Measurements from ENCODE around the gene BAG5. TPM values are rescaled to one million over a fixed set of nuclear protein-coding genes. Genes with fewer than 3 reads are reported as not detected.

The BAG5 gene
- polyA plus RNA-seq, 3 donors, result 30.7 to 35.8 (median 33.5) TPM

DNA sequence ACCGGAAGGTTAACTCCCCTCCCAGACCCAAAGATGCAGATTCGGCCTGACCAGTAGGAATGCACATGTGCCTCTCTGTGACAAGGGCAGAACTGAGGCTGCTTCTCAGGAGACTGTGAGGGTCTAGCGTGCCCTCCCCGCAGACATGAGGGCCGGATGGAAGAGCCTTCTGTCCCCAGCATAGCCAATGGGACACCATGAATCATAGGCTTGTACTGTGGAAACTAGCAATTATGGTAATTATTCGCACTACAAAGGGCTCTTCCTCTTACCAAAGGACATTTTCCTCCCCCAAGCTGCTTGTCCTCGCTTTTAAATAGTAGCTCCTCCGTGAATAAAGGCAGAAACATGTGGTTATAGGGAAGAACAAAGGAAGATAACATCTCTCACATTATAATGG is 6.5 kb upstream of the BAG5 start:
- DNase-seq (ENCODE audit: low read depth in 3 of 3, low spot score in 2 of 3), result no peak

DNA sequence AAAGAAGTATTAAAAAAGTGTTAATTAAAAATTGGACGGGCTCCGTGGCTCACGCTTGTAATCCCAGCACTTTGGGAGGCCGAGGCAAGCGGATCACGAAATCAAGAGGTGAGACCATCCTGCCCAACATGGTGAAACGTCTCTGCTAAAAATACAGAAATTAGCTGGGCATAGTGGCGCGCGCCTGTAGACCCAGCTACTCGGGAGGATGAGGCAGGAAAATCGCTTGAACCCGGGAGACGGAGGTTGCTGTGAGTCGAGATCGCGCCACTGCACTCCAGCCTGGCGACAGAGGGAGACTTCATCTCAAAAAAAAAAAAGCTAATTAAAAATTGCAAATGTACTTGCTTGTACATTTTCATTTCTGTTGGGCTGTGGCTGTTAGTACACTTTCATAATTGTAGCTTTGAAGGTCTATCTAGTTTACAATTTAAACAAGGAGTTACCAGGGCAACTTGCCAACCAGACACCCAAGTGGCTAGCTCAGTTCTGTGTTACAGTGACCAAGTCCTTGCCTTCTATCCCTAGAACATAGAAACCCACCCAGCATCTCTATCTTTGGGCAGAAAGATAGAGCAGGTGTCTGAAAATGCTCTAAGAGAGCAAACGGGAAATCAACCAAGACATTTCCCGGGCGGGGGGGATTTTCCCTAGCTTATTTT is 1.5 kb upstream of the BAG5 start:
- DNase-seq (ENCODE audit: low read depth in 3 of 3, low spot score in 2 of 3), result no peak

DNA sequence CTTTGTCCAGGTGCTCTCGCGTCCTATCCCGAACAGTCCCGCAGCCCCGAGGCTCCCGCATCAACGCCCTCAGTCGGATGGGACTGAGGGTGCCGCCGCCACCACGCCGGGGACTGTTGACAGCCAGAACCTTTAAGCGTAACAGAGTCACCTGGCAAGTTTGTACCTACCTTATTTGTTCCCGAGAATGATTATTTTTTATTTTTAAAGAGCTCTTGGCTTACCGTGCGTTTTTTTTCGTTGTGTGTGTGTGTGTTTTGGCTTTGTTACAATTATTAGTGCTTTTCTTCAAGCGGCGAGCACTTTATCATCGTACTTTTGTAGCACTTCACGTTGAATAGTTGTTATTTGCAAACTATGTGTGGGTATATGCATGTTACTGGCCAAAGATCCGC is 766 bp upstream of the BAG5 start:
- DNase-seq (ENCODE audit: low read depth in 3 of 3, low spot score in 2 of 3), result no peak

DNA sequence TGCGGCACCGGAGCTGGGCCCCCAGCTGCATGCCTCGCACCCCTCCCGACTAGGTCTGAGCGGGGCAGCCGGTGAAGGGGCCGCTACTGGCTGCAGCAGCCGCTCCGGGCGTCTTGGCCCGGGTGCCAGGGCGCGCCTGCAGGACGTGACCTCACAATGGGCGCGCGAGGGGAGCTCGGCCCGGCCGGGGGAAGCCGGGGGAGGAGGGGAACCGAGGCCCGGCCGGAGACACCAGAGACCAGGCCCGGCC is 353 bp downstream of the BAG5 start:
- DNase-seq (ENCODE audit: low read depth in 3 of 3, low spot score in 2 of 3), result no peak

DNA sequence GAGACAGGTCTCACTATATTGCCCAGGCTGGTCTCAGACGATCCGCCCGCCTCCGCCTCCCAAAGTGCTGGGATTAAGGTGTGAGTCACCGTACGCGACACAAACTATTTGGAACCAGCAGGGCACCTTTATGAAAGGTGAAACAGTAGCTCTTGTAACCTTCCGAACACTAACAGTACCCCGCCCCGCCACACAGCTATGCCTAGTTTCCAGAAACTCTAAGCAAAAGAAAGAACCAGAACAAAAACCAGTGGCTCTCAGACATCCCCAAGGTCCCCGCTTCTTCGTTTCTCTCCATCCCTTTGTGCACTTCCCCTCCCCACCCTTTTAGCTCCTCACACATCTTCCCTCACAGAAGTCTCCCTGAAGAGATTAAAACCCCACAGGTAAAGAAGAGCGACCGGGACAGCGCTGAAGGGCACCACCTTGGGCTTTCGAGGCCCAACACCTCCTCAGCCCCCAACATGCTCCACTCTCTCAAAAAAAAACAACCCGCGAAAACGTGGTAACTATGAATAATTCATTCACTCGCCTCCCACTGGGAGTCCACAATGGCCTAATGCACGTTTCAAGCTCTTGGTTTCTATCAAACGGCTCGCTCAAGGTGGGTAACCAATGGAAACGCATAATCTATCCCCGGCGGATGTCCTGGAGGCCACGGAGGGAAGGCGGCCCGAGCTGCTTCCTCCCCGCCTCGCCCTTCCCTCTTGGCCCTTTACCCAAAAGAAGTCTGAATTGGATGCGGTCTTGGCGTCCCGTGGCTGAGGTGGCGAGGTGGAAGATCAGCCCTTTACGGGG is 877 bp downstream of the BAG5 start:
- no peak for DNase-seq (ENCODE audit: low read depth in 3 of 3, low spot score in 2 of 3)

DNA sequence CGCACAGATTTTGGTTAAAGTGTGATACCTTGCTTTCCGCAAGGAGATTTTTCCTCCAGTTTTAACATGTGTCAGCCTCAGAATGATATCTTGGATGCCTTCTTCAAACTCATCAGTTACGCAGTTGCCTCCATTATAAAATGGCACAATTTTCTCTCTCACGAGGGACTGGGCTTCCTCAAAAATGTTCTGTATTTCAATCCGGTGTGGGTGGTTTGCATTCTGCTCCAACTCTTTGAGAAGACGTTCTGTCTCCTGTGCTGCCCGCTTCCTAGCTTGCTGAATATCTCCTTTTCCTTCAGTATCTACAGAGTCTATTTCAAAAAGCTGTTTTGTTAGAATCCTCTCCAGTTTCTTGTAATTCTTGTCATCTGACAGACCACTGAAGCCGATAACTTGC is 1.8 kb downstream of the BAG5 start:
- DNase-seq (ENCODE audit: low read depth in 3 of 3, low spot score in 2 of 3), result no peak

DNA sequence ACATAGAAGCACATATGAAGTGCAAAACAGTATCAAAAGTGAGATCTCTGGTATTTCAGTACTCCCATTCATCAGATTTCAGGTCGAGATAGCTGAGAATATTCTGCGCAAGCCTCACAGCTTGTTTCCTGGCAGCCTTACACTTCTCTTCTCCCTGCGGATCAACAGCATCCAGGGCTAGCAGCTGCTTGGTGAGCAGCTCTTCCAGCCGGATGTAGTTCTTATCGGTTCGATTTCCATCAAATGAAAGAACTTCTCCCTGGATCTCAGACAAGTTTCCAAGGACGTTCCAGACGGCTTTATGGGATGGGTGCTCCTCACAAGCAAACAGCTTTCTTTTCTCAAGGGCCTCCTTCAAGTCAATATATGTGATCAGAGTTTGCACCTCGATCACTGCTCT is 2.7 kb downstream of the BAG5 start:
- DNase-seq (ENCODE audit: low read depth in 3 of 3, low spot score in 2 of 3), result no peak

DNA sequence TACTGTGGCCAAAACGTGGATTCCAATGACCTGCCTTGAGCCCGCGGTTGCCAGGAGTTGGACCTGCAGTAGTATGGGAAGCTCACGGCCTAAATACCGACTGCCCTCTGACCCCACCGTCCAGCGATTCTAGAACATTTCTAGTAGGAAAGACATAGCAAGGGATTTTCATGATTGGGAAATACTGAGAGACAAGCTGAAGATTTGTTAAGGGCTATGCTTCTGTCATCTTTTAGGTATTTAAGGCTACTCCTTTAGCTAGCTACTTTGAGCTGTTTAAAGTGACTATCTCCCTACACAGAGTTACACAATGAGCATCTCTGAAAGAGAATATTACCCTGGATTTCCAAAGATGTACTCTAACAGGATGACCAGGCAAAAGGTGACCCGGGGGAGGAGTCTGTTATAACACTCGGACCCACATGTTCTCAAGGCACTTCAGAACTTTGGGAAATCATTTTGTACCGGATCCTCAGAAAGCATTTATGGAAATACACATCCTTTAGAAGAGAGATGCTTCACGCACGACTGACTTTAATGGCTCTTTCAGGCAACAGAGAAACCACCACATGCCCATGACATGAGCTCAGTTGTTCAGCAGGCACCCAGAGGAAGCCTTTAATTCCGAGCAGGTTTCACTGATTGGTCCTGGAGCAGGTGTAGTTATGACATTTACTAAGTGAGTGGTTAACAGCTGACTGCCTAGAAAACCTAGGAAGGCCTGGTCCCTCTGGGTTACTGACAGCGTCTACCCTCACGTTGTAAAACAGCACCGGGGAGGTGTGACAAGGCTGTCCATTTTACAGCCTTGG is 4.2 kb downstream of the BAG5 start:
- DNase-seq (ENCODE audit: low read depth in 3 of 3, low spot score in 2 of 3), result no peak

DNA sequence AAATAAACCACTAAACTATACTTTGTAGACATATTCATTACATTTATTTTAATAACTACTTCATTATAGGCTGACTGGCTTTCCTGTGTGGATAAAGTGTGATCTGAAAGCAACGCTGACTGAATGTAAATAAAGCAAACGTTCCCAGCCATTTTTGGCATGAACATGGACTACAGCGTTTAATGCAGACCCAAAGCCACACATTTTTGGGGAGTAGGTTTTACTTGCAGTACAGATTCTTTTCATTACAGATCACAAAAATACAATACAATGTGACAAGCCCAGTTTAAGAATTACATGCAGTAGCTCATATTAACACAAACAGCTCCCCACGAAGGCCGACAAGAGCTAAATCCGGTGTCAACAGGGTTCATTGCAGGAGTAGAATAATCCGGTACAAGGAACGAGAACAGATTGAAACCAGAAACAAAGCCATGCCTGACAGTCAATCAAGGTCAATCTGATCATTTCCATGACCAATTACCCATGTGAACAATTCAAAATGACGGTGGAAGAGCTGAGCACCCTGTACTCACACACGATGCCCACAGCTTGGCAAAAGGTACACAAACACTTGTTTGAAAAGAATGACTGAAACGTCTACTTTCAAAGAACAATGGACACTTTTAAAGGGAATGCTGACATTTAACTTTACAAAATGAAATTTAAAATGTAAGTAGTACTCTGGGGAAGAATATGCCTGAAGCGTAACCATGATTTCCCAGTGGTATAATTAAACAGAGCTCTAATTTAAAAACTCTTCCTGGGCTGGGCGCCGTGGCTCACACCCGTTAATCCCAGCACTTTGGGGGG is 5.3 kb downstream of the BAG5 start:
- no peak for DNase-seq (ENCODE audit: low read depth in 3 of 3, low spot score in 2 of 3)

DNA sequence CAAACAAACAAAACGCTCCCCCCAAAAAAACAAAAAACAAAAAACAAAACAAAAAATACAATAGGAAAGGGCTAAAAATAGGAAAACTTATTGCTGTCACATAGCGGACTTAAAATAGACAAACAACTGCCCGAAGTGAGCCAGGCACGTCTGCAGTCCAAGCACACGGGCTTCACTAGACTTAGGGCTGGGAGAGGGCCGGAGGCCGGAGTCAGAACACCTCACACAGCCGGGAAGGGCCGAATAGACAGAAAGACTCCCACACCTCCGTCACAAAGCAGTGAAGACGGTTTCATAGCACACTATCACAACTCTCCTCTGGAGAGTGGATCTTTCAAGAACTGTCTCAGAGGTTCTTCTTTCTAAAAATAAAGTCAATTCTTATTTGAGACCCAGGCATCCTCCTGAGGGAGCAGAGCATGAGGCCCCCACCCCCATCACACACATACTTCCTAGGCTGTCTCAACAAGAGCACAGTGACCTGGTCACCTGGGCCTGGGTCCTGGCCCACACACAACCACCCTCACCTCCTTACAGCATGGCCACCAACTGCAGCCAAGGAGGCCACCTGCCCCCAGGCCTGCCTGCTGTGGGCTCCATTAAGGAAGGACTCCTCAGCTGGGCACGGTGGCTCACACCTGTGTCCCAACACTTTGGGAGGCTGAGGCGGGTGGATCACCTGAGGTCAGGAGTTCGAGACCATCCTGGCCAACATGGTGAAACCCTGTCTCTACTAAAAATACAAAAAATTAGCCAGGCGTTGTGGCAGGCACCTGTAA is 6.7 kb downstream of the BAG5 start:
- no peak for DNase-seq (ENCODE audit: low read depth in 3 of 3, low spot score in 2 of 3)

DNA sequence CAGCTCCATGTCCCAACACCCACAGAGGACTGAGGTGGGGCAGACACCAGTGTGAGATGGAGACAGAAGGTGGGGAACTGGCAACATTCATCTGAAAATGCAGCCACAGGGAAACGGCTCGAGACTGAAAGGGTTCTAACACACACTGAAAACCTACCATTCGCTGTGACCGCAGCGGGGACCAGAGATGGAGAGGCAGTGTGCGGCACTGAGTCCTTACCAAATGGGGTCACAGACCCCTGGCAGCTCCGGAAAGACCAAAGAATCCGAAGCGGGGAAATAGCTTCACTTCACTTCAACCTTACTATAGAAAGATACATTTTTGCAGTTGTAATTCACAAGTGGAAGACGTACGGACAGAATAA is 9.6 kb downstream of the BAG5 start:
- no peak for DNase-seq (ENCODE audit: low read depth in 3 of 3, low spot score in 2 of 3)

DNA sequence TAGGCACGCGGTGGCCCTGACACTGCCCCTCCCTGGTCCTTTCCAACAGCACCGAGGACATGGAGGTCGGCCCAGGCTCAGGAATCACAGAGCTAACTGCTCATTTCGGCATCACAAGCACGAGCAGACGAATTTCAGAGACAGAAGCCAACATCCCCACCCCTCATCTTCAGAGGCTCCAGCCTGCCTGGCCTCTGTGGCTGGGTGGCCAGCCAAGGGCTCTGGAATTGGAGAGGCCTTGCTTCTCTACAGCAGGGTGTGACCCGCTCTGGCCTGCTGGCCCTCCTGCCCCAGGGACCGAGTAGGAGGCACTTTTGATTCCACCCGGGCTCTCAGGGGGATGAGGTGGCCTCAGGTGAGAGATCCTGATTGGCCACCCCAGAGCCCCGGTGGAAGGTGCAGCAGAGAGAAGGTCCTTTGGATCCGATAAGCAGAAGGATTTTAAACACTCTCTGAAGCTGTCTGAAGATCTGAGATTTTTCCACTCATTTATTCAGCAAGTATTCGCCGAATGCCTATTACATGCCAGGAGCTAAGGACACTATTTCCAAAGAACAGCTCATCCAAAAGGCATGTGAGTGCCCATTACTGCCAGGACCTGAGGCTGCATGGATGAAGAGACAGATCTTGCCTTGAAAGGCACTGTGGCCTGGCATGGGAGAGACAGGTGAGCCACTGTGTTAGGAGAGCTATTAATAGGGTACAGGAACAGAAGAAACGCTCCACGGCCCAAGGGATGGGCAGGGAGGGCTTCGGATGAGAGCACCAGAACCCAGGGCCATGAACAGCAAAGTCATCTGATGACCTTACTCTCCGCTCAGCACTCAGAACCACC is 10.2 kb downstream of the BAG5 start:
- DNase-seq (ENCODE audit: low read depth in 3 of 3, low spot score in 2 of 3), result no peak

DNA sequence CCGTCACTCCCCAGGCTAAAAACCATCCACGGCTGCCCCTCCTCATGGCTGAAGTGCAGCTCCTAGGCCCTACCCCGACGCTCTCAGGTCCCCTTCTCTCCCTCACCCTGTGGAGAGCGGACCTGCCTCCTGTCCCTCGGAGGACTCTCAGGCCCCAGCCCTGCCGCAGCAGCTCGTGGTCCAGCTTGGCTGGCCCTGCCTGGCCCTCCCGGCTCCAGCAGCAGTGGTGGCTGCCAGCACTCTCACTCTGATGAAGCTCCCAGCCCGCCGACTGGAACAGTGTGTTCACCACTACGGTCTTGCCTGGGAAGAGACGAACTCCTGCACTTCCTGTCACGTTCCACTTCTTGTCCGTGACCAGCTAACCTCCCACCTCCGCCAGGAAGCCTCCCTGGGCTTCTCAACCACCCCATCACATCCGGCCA is 11.1 kb downstream of the BAG5 start:
- no peak for DNase-seq (ENCODE audit: low read depth in 3 of 3, low spot score in 2 of 3)

DNA sequence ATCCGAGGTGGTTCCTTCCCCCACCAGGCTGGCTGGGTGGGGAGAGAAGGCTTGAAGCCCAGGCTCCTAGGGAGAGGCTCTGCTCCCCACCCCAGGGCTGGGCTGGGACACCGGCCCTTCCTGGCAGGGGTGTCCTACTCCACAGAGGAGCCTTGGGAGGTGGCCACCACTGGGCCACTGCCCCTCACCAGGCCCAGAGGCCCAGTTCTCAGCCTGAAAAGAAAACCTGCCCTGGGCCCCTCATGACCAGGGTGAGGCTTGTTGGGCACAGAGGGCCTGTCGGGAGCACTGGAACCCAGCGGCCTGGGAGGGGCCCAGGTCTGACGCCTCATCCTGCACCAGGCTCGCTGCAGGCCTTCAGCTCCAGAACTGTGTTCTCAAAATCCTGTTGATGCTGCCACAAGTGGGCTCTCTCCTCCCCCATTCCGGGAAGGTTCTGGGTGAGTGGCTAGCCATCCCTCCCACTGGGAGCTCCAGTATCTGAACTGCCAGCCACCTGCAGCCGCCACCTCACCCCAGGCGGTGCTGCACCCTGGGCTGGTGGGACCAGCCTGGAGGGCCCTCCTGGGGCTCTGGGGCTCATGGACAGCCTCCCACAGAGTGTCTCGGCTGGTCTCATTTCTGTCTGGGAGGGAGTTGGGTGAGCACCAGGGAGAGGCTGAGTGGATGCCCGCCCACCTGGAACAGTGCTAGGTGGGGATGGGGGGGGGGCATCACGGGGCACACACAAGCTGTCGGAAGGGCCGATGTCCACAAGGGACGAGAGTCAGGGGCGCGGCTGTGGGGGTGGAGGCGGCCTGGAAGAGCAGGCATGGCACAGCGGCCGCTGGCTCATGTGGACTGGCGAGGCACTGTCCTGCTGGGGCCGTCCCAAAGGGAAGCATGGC is 11.8 kb downstream of the BAG5 start:
- no peak for DNase-seq (ENCODE audit: low read depth in 3 of 3, low spot score in 2 of 3)

DNA sequence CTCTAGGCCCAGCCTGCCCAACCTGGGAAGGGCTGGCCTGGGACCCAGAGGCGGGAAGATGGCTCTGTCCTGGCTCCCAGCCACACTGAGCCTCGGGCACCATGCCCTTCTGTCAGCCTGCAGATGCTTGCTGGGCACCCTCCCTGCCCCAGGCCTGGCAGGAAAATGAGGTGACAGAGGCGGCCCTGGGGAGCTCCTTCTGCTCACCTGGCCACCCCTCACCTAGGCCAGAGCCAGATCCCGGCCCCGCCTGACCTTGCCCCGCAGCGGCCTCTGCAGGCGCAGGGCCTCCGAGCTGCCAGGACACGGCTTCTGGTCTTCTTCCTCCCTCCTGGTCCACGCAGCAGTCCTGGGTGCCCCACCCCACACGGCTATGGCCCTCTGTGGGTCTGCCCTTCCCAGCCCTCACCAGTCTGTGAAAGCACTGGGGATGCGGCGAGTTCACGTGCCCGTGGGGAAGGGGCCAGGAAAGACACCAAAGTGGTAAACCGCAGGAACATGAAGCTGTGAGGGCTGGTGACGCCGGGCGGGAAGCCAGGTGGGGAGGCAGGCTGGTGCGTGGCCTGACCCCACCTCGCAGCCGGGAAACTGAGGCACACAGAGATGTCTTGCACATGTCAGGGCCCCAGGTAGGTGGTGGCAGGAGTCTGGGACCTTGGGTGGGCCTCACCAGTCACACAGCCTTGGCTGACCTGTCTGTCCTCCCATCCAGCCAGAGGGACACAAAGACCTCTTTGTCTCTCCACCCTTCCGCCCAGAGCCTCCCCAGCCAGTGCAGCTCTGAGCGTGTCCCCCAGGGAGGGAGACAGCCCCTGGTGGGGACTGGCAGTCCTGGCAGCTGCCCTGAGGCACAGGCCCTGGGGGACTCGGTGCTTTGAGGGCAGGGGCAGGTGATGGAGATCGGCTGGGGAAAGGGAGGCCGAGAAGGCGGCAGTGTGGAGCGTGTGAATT is 12.8 kb downstream of the BAG5 start:
- no peak for DNase-seq (ENCODE audit: low read depth in 3 of 3, low spot score in 2 of 3)

DNA sequence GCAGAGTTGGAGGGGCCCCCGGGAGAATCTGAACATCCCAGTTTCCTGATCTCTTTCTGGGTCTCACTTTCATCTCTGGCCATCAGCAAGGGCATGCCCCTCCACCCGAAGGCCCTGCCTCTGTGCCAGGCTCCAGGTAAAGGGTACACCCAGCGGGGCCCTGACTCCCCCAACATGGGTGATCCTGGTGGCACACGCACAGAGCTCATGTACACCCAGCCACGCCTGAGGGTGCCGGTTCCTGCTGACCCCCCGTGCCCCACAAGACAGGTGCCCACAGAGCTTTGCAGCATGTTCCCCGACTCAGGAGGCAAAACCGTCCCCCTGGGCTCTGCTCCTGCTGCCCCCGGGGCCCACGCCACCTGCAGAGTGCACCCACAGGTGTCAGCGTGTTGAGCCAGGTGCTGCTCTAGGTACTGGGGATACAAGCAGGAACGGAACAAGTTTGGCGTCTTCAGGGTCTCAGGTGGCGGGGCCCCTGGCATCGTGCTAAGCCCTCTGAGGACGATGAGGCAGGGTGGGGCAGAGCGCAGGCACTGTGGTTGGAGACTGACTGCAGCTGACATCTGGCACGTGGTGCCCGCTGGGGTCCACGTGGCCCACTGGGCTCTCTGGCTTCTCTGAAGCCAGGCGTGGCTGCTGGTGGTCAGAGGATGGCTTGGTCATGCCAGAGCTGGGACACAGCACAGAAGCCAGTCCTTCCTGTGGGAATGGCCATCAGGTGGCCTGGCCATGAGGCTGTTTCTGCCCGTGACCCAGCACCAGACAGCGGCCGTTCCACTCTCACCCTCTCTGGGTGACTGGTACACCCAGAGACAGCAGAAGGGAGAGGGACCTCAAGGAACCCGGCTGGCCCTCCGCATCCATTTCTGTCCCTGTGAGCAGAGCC is 13.8 kb downstream of the BAG5 start:
- DNase-seq (ENCODE audit: low read depth in 3 of 3, low spot score in 2 of 3), result no peak
